Activated CD4-positive, alpha-beta T cell treated with anti-CD3 and anti-CD28 coated beads for 48 hours (primary cell): Measurements from ENCODE around the gene DAGLA.

ENCODE experiments used
- DNase-seq: peaks from one replicate; pipeline ENCODE4 v3.0.0-alpha.2; 2020

Gene DAGLA

GRCh38 chr11:61785837-61786402, 105.7 kb downstream of the DAGLA start:
- DNase-seq = no peak

GRCh38 chr11:61787928-61788491, 107.8 kb downstream of the DAGLA start:
- DNase-seq = peak; percentile 21

GRCh38 chr11:61791737-61792309, 111.6 kb downstream of the DAGLA start:
- peak; percentile 72 for DNase-seq

DNA sequence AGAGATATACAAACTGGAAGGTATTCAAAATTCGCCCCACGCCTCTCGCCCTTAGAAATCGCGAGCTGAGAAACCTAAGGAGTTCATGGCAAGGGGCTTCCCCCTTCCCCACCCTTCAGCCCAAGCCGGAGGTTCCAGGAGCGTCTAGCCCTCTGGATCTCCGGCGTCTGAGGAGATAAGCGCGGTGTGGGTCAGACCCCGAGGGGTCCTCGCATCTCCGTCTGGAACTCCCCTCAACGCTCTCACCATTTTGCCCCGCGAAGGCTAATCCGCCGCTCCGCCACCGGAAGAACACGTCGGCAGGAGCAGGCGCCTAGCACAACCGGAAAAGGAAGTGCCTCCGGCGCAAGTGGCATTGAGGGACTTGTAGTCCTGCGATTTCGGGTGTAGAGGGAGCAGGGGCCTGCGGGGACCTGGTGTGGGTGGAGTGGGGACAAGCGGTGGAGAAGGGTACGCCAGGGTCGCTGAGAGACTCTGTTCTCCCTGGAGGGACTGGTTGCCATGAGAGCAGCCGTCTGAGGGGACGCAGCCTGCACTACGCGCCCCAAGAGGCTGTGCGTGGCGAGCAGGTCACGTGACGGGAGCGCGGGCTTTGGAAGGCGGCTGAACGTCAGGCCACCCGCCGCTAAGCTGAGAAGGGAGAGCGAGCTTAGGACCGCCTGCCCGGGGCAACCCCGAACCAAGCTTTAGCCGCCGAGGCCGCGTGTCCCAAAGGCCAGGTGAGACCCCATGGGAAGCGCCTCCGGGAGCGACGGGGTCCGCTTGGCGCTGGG, 112.3 kb downstream of the DAGLA start, which contains the start of the genes FEN1 and TMEM258:
Gene FEN1, plus strand, starts transcription at position 602 of the 773 bp plus-strand sequence. CDS start 2,451 bp downstream, outside the sequence.
Gene TMEM258, minus strand, starts transcription at position 290 of the 773 bp plus-strand sequence. Its CDS starts 41 bp downstream, at position 249.
- peak; percentile 92 for DNase-seq

GRCh38 chr11:61793083-61793828, 113.1 kb downstream of the DAGLA start:
- peak; percentile 30 for DNase-seq

GRCh38 chr11:61793829-61794204, 113.6 kb downstream of the DAGLA start:
- no peak for DNase-seq

DNA sequence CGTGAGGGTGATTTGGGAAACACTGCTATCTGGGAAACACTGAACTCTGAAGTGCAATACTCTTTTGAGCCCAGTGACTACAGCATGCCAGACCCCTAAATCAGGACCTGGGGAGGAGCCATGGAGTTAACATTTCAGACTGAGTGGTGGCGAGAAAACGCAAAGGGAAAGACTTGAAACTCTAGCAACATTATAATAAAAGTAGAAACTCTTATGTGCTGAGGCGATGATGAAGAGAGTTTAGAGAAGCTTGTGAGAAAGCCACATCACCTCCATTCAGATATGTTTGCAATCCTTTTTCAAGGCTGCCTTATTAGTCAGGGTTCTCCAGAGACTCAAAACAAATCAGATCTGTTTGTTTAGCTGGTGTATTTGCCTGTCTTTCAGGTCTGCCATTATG, 114.4 kb downstream of the DAGLA start:
- DNase-seq = no peak

DNA sequence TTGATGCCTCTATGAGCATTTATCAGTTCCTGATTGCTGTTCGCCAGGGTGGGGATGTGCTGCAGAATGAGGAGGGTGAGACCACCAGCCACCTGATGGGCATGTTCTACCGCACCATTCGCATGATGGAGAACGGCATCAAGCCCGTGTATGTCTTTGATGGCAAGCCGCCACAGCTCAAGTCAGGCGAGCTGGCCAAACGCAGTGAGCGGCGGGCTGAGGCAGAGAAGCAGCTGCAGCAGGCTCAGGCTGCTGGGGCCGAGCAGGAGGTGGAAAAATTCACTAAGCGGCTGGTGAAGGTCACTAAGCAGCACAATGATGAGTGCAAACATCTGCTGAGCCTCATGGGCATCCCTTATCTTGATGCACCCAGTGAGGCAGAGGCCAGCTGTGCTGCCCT, 115.3 kb downstream of the DAGLA start:
- no peak for DNase-seq

DNA sequence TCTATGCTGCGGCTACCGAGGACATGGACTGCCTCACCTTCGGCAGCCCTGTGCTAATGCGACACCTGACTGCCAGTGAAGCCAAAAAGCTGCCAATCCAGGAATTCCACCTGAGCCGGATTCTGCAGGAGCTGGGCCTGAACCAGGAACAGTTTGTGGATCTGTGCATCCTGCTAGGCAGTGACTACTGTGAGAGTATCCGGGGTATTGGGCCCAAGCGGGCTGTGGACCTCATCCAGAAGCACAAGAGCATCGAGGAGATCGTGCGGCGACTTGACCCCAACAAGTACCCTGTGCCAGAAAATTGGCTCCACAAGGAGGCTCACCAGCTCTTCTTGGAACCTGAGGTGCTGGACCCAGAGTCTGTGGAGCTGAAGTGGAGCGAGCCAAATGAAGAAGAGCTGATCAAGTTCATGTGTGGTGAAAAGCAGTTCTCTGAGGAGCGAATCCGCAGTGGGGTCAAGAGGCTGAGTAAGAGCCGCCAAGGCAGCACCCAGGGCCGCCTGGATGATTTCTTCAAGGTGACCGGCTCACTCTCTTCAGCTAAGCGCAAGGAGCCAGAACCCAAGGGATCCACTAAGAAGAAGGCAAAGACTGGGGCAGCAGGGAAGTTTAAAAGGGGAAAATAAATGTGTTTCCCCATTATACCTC, 115.8 kb downstream of the DAGLA start:
- DNase-seq = no peak
